GM12873 (cell line): Measurements from ENCODE around the gene KDM4C.

Experiments
- CTCF ChIP-seq: IDR thresholded peaks from 2 replicates; pipeline ENCODE4 v1.5.1; 2012; ENCODE audit warnings: low read depth, mild to moderate bottlenecking, moderate library complexity, low read length, control low read depth; ENCODE audit not compliant: insufficient read depth; ENCODE audit errors: missing control alignments

KDM4C gene

GRCh38 chr9:7053903-7054302, 296.1 kb downstream of the KDM4C start:
- no peak for TF ChIP-seq CTCF

- TF ChIP-seq CTCF: no peak
These were observed 297.6 kb downstream of the KDM4C start for GRCh38 chr9:7055171-7055903.

- no peak for TF ChIP-seq CTCF
These were observed 298.5 kb downstream of the KDM4C start for GRCh38 chr9:7056254-7056653.

GRCh38 chr9:7058473-7058872, 300.7 kb downstream of the KDM4C start:
- TF ChIP-seq CTCF: no peak

GRCh38 chr9:7067169-7067568, 309.4 kb downstream of the KDM4C start:
- TF ChIP-seq CTCF: no peak

GRCh38 chr9:7071916-7072315, 314.1 kb downstream of the KDM4C start:
- no peak for TF ChIP-seq CTCF

- TF ChIP-seq CTCF: no peak
These were observed 315.9 kb downstream of the KDM4C start for GRCh38 chr9:7073706-7074105.
